ENCODE measurements around the gene APP.
A peak's percentile ranks its signal among the peaks of the same experiment; 100 is the strongest.

APP gene

GRCh38 chr21:26093122-26093521, 77.4 kb downstream of the APP start:
- ChIA-PET POLR2A (no interaction called here), CTCF (no interaction called here)
- Histone ChIP-seq H3K36me3 (ENCODE audit: control insufficient read depth in 2 of 2, insufficient read depth in 1 of 2, low read length in 2 of 2) (peaks cover 5 to 6% of the 10 kb centered on the region in 2 experiments; a peak in 2 of 3 replicates), H3K9me3 (ENCODE audit: control insufficient read depth, insufficient read depth, low read depth, low read length) (no peaks in the 10 kb centered on the region), H3K4me1 (ENCODE audit: control insufficient read depth, insufficient read depth, low read length) (0 out of 2 replicates have a peak, but pooled peaks cover 7% of the 10 kb centered on the region), H3K27ac (ENCODE audit: extremely low read depth, low read depth, low read length) (no peak overlapping the region), H3K4me3 (ENCODE audit: low read depth, low read length) (no peak overlapping the region)
- peak; percentile 20; the same call in 1 of the 2 replicates for TF ChIP-seq INSM2 (tag by site-specific recombination; IDR thresholded peaks at IDR 0.05)
- no peak for TF ChIP-seq ZNF658 (tag by site-specific recombination; IDR thresholded peaks at IDR 0.05)
- TF ChIP-seq TRIM28 (IDR thresholded peaks at IDR 0.05; ENCODE audit: borderline replicate concordance, low read length), result peak; percentile 62; the same call in 1 of the 2 replicates
- TF ChIP-seq KLF7 (tag by site-specific recombination; IDR thresholded peaks at IDR 0.05; ENCODE audit: borderline replicate concordance), result no peak
- TF ChIP-seq ZNF184 (tag by site-specific recombination; IDR thresholded peaks at IDR 0.05), result peak; percentile 86
- peak; percentile 93 for TF ChIP-seq PRDM6 (tag by site-specific recombination; IDR thresholded peaks at IDR 0.05)
- peak; percentile 24; the same call in 1 of the 2 replicates for TF ChIP-seq ZBTB17 (tag by site-specific recombination; IDR thresholded peaks at IDR 0.05)
- TF ChIP-seq ZNF660 (tag by site-specific recombination; IDR thresholded peaks at IDR 0.05), result peak; percentile 85; the same call in 1 of the 2 replicates
- TF ChIP-seq TCF7L2 (IDR thresholded peaks at IDR 0.05; ENCODE audit: borderline replicate concordance, low read depth, low read length), result no peak
- TF ChIP-seq OSR2 (tag by site-specific recombination; IDR thresholded peaks at IDR 0.05), result peak; percentile 83
- TF ChIP-seq ZNF596 (tag by site-specific recombination; IDR thresholded peaks at IDR 0.05), result no peak
- peak; percentile 57; the same call in 1 of the 2 replicates for TF ChIP-seq ZSCAN30 (tag by site-specific recombination; IDR thresholded peaks at IDR 0.05)
- TF ChIP-seq ZIC2 (tag by site-specific recombination; IDR thresholded peaks at IDR 0.05), result peak; percentile 85
- TF ChIP-seq, protein P1, sequence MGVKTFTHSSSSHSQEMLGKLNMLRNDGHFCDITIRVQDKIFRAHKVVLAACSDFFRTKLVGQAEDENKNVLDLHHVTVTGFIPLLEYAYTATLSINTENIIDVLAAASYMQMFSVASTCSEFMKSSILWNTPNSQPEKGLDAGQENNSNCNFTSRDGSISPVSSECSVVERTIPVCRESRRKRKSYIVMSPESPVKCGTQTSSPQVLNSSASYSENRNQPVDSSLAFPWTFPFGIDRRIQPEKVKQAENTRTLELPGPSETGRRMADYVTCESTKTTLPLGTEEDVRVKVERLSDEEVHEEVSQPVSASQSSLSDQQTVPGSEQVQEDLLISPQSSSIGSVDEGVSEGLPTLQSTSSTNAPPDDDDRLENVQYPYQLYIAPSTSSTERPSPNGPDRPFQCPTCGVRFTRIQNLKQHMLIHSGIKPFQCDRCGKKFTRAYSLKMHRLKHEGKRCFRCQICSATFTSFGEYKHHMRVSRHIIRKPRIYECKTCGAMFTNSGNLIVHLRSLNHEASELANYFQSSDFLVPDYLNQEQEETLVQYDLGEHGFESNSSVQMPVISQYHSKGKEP (tag by site-specific recombination; IDR thresholded peaks at IDR 0.05), result peak; percentile 95
- peak; percentile 77 for TF ChIP-seq FEZF1 (tag by site-specific recombination; IDR thresholded peaks at IDR 0.05)
- TF ChIP-seq, protein P2, sequence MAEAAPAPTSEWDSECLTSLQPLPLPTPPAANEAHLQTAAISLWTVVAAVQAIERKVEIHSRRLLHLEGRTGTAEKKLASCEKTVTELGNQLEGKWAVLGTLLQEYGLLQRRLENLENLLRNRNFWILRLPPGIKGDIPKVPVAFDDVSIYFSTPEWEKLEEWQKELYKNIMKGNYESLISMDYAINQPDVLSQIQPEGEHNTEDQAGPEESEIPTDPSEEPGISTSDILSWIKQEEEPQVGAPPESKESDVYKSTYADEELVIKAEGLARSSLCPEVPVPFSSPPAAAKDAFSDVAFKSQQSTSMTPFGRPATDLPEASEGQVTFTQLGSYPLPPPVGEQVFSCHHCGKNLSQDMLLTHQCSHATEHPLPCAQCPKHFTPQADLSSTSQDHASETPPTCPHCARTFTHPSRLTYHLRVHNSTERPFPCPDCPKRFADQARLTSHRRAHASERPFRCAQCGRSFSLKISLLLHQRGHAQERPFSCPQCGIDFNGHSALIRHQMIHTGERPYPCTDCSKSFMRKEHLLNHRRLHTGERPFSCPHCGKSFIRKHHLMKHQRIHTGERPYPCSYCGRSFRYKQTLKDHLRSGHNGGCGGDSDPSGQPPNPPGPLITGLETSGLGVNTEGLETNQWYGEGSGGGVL (tag by site-specific recombination; IDR thresholded peaks at IDR 0.05), result no peak
- TF ChIP-seq PRDM1 (tag by site-specific recombination; IDR thresholded peaks at IDR 0.05), result peak; percentile 69
- 0 out of 2 replicates have a peak, but pooled peaks have one; percentile 15 for TF ChIP-seq BCL11A (tag by site-specific recombination; IDR thresholded peaks at IDR 0.05; ENCODE audit: low read depth)
- TF ChIP-seq IKZF3 (tag by site-specific recombination; IDR thresholded peaks at IDR 0.05), result peak; percentile 88
- peak; percentile 44; the same call in 1 of the 2 replicates for TF ChIP-seq ZNF366 (tag by site-specific recombination; conservative IDR thresholded peaks at IDR 0.05)
- TF ChIP-seq ZEB2 (tag by site-specific recombination; IDR thresholded peaks at IDR 0.05), result 0 out of 2 replicates have a peak, but pooled peaks have one; percentile 23
- peak; percentile 48 for TF ChIP-seq ZNF629 (tag by site-specific recombination; IDR thresholded peaks at IDR 0.05)

All from HEK293 (cell line).